ENCODE results near the gene SIM1.

SIM1 gene

DNA sequence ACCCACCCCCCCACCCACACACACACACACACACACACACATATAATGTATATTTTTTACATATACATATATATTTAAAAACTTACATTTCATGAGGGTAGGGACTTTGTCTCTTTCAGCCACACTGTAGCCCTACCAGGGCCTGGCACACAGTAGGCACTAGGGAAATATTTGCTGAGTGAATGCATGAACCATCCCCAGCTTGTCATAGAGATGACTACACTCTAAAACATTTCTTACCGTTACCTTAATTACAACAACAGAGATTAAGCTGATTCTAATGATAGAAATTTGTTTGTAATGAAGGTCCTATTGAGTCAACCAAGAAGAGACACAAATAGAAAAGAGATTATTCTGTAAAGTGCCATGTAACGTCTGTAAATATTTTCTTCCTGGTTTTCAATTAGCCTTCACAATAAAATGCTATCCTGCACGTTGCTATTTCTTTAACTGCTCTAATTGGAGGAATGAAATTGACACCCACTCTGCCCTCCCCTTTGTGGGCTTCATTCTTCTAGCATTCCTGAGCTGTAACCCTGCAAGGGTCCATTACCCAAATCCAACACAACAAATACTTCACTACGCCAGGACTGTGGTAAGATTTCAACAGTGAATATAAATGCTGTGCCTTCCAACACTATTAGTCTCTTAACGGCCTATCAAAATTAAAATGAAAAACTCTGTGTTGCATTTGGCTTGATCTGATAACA is 30.8 kb downstream of the SIM1 start:
- DNase-seq (ENCODE audit: low spot score in 2 of 2) (no peak), ATAC-seq (ENCODE audit: low read depth) (no peak)
- Mint-ChIP-seq H3K4me3 (no peak overlapping the region), H3K36me3 (no peaks in the 10 kb centered on the region), H3K27ac (no peak overlapping the region), H3K9me3 (no peaks in the 10 kb centered on the region), H3K4me1 (no peaks in the 10 kb centered on the region), H3K27me3 (peaks cover 16% of the 10 kb centered on the region)

DNA sequence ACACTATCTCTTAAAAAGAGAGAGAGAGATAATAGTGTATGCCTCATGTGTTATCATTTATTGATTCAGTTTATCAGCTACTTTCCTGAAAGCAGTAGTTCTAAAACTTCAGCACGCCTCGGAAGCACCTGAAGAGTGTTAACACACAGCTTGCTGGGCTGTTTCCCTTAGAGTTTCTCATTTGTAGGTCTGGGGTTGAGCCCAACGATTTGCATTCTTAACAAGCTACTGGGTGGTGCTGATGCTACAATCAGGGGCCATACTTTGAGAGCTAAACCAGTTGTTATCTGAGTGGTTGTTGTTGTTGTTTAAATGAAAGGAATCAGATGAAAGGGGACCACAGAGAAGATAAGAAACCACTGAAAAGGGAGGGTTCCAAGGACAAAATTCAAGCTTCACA is 32.6 kb downstream of the SIM1 start:
- H3K4me1 Mint-ChIP-seq: no peaks in the 10 kb centered on the region

DNA sequence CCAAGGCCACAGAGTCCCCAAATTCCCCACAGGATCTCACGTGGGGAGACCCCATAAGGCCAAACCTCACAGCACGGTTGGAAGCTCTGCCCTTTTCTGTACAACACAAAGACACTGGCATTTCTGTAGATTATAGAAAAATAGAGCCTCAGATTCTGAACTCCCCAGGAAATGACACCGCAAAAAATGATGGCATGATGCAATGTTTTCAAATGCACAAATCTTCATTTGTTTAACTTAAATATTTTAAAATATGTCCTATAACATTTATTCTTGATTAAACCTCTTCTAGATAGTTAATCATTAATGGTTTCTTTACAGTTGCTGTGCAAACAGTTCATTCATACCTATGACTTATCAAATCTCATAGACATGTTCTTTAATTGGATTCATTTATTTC is 33.8 kb downstream of the SIM1 start:
- peaks cover 13% of the 10 kb centered on the region for H3K27me3 Mint-ChIP-seq
- no peak overlapping the region for H3K27ac Mint-ChIP-seq
- no peak for DNase-seq (ENCODE audit: low spot score in 2 of 2)
- H3K36me3 Mint-ChIP-seq: no peaks in the 10 kb centered on the region
- ATAC-seq (ENCODE audit: low read depth): no peak
- no peaks in the 10 kb centered on the region for H3K9me3 Mint-ChIP-seq
- no peaks in the 10 kb centered on the region for H3K4me1 Mint-ChIP-seq
- H3K4me3 Mint-ChIP-seq: no peak overlapping the region

More for the DNA sequence above, 32.6 kb downstream of the SIM1 start:
- DNase-seq (ENCODE audit: low spot score in 2 of 2): no peak
- no peak for ATAC-seq (ENCODE audit: low read depth)
- Mint-ChIP-seq H3K9me3 (no peaks in the 10 kb centered on the region), H3K27me3 (peaks cover 16% of the 10 kb centered on the region), H3K36me3 (no peaks in the 10 kb centered on the region), H3K27ac (no peak overlapping the region), H3K4me3 (no peak overlapping the region)

DNA sequence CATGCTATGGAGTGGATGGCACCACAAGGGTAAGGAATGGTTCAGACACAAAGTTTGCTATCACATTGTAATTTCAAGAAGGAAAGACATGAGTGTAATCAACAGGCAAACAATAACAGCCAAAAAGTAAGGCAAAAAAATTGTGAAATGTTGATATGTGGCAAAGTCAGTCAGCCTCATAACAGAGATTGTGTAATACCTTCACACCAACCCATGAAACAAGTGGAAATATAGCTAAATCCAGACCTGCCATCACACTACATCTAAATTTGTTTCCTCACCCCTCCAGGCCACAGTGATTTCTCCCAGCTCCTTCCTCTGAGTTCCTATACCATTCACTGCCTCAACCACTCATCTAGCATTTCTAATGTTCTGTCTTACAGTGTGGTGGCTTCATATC is 37.3 kb downstream of the SIM1 start:
- no peak for ATAC-seq (ENCODE audit: low read depth)
- H3K27me3 Mint-ChIP-seq: peaks cover under 1% of the 10 kb centered on the region
- no peak overlapping the region for H3K27ac Mint-ChIP-seq
- H3K4me3 Mint-ChIP-seq: no peak overlapping the region
- H3K36me3 Mint-ChIP-seq: no peaks in the 10 kb centered on the region
- H3K9me3 Mint-ChIP-seq: no peaks in the 10 kb centered on the region
- no peak for DNase-seq (ENCODE audit: low spot score in 2 of 2)
- no peaks in the 10 kb centered on the region for H3K4me1 Mint-ChIP-seq

DNA sequence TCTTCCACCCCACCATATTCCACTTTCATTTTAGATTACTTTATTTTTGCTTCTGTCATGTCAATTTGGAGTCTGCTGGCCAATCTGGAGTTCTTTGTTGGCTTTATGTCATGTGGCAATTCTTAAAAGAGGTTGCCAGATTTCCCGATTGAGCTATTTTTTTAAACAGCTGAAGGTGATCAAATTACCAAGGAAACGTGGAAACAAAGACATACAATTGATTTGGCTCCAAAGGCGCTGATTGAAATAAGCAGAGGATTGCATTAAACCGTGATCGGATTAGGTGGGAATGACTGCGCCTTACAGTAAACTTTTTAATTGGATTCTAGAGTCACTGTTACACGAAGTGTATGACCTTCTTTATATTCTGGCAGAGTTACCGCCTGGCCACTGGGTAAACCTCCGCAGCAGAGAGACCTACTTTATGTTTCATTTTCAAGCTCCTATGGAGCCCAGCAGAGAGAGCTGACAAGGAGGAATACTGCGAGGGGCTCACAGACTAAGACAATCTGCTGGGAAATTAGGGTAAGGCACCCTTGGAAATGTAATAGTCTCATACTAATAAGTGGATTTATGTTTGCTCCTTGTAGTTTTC is 37.9 kb downstream of the SIM1 start:
- DNase-seq (ENCODE audit: low spot score in 2 of 2) (no peak), ATAC-seq (ENCODE audit: low read depth) (no peak)
- no peaks in the 10 kb centered on the region for H3K4me1 Mint-ChIP-seq
- no peak overlapping the region for H3K4me3 Mint-ChIP-seq
- no peaks in the 10 kb centered on the region for H3K36me3 Mint-ChIP-seq
- H3K27me3 Mint-ChIP-seq: no peaks in the 10 kb centered on the region
- no peaks in the 10 kb centered on the region for H3K9me3 Mint-ChIP-seq
- H3K27ac Mint-ChIP-seq: no peak overlapping the region

DNA sequence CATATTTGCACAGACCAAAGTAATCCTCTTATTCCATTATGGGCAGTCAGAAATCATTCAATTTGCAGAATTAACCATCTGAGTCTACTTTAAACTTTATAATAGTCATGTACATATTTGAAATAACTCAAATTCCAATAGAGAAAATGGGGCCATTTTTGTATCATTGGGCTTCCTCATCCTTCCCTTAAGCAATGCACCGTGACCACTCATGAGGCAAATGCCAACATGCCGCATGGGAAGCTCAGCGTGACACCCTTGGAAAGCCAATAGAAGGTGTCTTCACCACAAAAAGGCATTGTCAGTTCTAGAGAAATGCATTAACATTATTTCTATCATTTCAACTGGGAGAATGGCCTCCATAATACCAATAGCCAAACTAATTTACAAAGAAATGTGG is 38.5 kb downstream of the SIM1 start:
- ATAC-seq (ENCODE audit: low read depth) (no peak), DNase-seq (ENCODE audit: low spot score in 2 of 2) (no peak)
- no peak overlapping the region for H3K4me3 Mint-ChIP-seq
- no peaks in the 10 kb centered on the region for H3K27me3 Mint-ChIP-seq
- no peaks in the 10 kb centered on the region for H3K9me3 Mint-ChIP-seq
- no peaks in the 10 kb centered on the region for H3K36me3 Mint-ChIP-seq
- H3K4me1 Mint-ChIP-seq: no peaks in the 10 kb centered on the region
- no peak overlapping the region for H3K27ac Mint-ChIP-seq

DNA sequence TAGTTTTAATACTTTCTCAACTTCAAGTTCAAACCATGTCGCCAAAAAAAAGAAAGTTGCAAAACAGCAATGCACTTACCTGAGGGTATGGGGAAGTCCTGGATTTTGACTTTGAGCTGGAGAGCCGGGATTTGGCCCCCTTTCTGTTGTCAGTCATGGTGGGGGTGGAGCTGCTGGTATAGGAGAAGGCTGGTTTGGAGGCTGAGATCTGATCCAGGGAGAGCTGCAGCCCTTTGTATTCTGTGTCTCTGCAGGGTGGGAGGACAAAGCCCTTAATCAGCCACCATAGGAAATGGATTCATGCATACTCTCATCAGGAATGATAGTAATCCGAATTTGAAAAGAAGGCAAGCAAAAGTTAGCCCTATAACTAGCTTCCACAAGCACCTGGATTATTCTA is 44.0 kb downstream of the SIM1 start:
- H3K27ac Mint-ChIP-seq: no peak overlapping the region
- H3K9me3 Mint-ChIP-seq: no peaks in the 10 kb centered on the region
- ATAC-seq (ENCODE audit: low read depth) (no peak), DNase-seq (ENCODE audit: low spot score in 2 of 2) (no peak)
- no peaks in the 10 kb centered on the region for H3K36me3 Mint-ChIP-seq
- H3K4me1 Mint-ChIP-seq: no peaks in the 10 kb centered on the region
- H3K4me3 Mint-ChIP-seq: no peak overlapping the region
- H3K27me3 Mint-ChIP-seq: peaks cover 1% of the 10 kb centered on the region

DNA sequence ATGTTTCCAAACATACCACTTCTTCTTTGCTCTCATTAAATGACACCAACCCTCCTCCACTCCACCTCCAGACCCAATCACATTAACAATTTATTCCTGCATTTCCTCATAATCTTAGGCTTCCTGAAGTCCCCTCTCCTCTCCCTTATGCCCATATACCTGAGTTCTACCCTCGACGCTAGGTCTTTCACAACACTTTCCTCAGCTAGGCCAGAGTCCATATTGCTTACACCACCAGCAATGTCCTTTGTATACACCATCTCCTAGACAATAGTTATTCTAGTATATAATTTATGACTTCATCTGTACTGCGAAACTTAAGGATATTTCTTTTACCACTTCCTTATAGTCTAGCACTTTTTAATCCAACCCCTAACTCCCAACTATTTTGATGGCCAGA is 47.7 kb downstream of the SIM1 start:
- Mint-ChIP-seq H3K36me3 (no peaks in the 10 kb centered on the region), H3K4me3 (no peak overlapping the region), H3K27ac (no peak overlapping the region), H3K9me3 (no peaks in the 10 kb centered on the region), H3K27me3 (peaks cover 1% of the 10 kb centered on the region), H3K4me1 (no peaks in the 10 kb centered on the region)
- ATAC-seq (ENCODE audit: low read depth): no peak
- DNase-seq (ENCODE audit: low spot score in 2 of 2): no peak

DNA sequence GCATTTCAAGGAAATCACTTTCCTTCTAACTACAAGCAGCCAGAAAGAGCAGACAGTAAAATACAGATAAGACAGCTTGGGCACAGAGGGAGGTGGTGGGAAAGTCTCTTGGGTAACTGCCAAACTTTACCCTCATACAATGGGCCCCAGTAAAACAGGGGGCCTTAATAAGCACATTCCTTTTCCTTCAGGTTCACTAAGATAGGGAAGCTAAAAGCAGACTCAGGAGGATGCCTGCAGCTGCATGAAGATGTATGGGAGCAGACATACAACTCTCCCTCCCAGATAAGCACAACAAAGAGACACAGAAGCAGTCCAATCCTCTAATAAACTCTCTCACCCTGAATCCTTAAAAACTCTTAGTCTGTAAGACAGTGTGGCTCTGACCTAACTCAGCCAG is 49.0 kb downstream of the SIM1 start:
- no peaks in the 10 kb centered on the region for H3K36me3 Mint-ChIP-seq
- peaks cover 3% of the 10 kb centered on the region for H3K27me3 Mint-ChIP-seq
- DNase-seq (ENCODE audit: low spot score in 2 of 2) (no peak), ATAC-seq (ENCODE audit: low read depth) (no peak)
- no peaks in the 10 kb centered on the region for H3K4me1 Mint-ChIP-seq
- no peak overlapping the region for H3K4me3 Mint-ChIP-seq
- H3K9me3 Mint-ChIP-seq: no peaks in the 10 kb centered on the region
- H3K27ac Mint-ChIP-seq: no peak overlapping the region

DNA sequence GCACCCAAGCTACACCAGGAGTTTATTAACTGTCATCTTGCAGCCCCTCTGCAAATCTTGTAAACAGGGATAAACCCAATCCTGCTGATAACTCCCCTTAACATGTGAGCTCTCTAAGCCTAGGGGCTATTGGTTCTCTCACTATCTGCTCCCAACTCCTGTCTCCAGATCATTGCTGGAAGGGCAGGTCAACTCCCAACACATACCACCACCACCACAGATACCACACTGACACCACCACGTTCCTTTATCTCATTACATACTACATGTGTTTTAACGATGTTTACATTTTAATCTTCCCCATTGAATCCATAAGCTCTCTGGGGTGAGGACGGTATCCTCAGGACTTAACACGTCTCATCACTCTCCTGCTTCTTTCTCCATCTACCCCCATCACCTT is 51.8 kb downstream of the SIM1 start:
- Mint-ChIP-seq H3K9me3 (no peaks in the 10 kb centered on the region), H3K27me3 (peaks cover 2% of the 10 kb centered on the region), H3K36me3 (no peaks in the 10 kb centered on the region), H3K27ac (no peak overlapping the region), H3K4me1 (no peaks in the 10 kb centered on the region), H3K4me3 (no peak overlapping the region)
- ATAC-seq (ENCODE audit: low read depth) (no peak), DNase-seq (ENCODE audit: low spot score in 2 of 2) (no peak)

DNA sequence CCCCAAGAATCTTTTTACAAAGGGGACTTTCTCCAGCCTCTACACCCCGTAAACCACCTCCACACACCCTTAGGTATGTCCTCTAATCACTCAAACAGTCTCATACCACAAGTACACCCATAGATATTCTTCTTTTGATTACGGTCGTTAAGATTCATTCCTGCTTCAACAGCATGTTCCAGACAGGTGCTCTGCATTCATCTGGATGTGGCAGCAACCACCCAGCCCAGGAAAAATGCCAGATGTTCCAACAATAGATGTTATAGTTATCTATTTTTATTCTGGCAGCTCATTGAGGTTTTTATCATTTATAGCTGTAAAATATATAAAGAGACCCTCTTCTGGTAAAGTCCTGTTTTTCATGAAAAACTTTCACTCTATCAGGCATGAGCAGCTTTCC is 60.7 kb downstream of the SIM1 start:
- no peak for ATAC-seq (ENCODE audit: low read depth)
- peaks cover 2% of the 10 kb centered on the region for H3K9me3 Mint-ChIP-seq
- no peak for DNase-seq (ENCODE audit: low spot score in 2 of 2)
- no peaks in the 10 kb centered on the region for H3K4me1 Mint-ChIP-seq
- no peaks in the 10 kb centered on the region for H3K36me3 Mint-ChIP-seq
- H3K4me3 Mint-ChIP-seq: no peak overlapping the region
- H3K27ac Mint-ChIP-seq: no peak overlapping the region
- peaks cover 2% of the 10 kb centered on the region for H3K27me3 Mint-ChIP-seq

DNA sequence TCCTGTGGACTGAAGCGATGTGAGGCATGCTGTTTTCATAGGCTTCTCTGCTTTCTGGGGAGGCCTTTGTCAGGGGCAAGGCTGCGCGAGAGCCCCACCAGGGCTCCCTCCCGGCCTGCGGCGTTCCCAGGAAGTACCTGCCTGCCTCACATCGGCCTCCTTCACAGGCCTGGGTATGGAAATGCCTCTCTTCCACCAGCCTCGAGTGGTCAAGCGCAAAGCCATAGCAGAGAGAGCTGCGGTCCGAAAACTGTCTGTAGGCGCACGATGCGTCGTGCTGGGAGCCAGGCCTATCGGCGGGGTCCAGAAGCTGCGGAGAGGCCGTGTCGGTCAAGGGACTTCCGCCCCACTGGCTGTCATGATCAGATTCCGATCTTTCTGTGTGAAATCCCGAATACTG is 71.2 kb downstream of the SIM1 start:
- DNase-seq (ENCODE audit: low spot score in 2 of 2) (no peak), ATAC-seq (ENCODE audit: low read depth) (no peak)
- no peaks in the 10 kb centered on the region for H3K36me3 Mint-ChIP-seq
- no peak overlapping the region for H3K4me3 Mint-ChIP-seq
- peaks cover 2% of the 10 kb centered on the region for H3K9me3 Mint-ChIP-seq
- peaks cover 4% of the 10 kb centered on the region for H3K27me3 Mint-ChIP-seq
- H3K27ac Mint-ChIP-seq: no peak overlapping the region
- no peaks in the 10 kb centered on the region for H3K4me1 Mint-ChIP-seq

DNA sequence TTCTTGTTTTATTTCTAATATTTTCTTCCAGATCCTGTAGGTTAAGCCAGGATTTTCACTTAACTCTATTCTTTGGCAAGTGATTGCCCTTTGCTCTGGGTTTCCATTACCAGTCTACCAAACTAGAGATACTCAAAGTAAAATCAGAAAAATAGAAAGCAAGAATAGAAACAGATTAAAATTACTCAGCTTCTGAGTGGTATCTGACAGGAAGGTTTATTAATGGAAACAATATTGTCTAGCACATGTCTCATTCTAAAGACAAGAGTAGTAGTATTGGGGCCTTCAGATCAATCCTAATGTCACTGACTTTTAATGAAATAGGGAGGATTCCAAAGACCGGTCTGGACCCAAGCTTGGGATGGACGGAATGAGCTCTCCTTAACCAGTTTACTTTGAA is 72.3 kb downstream of the SIM1 start:
- no peak for ATAC-seq (ENCODE audit: low read depth)
- DNase-seq (ENCODE audit: low spot score in 2 of 2): no peak
- no peaks in the 10 kb centered on the region for H3K4me1 Mint-ChIP-seq
- H3K36me3 Mint-ChIP-seq: no peaks in the 10 kb centered on the region
- H3K9me3 Mint-ChIP-seq: no peaks in the 10 kb centered on the region
- H3K27me3 Mint-ChIP-seq: peaks cover 1% of the 10 kb centered on the region
- H3K4me3 Mint-ChIP-seq: no peak overlapping the region
- no peak overlapping the region for H3K27ac Mint-ChIP-seq

DNA sequence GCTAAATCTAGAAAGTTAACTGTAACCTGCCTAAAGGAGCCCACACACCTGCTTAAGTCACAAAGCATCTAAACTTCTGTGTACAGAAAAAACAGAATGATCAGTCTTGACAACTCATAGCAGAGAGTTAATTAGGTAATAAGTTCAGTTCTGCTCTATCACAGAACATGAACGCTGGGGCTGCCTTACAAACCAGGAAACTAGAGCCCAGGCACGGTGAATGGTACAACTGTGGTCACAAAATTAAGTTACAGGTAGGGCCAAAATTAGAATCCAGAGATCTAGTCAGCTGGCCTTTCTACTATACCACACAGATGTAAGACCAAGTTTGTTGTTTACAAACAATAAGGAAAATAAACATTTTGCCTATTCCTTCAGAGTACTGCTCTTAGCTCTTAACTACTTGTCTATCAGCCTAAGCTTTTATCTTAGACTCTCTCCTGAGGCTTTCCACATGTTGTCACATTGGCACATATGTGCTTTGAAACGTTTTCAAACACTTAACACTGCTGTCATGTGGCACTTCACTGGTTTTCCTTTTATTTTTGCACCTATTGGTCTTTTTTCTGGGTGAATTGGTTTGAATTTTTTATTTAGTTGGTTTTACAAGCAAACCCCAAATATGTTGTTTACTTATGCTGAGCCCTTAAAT is 75.7 kb downstream of the SIM1 start:
- Mint-ChIP-seq H3K27ac (no peak overlapping the region), H3K4me3 (no peak overlapping the region), H3K36me3 (no peaks in the 10 kb centered on the region), H3K9me3 (no peaks in the 10 kb centered on the region), H3K4me1 (no peaks in the 10 kb centered on the region), H3K27me3 (peaks cover 1% of the 10 kb centered on the region)
- no peak for ATAC-seq (ENCODE audit: low read depth)
- DNase-seq (ENCODE audit: low spot score in 2 of 2): no peak

DNA sequence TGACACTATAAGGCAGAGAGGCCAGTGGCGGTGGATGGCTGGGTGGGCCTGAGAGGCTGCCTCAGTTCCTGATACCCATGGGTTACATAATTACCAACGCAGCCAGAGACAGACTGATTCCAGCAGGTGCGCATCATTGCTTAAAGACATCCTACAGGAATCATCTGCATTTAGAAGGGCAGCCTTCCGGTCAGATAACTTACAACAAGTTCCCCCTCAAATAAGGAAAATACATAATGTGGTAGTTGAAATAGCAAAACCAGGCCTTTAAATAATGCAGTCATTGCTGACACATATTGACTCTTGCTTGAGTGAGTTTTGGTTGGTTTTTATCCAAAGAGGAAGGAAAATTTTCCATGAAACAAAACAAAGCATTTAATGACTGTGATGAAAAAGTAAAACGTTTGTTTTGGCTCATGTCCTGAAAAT is 81.9 kb downstream of the SIM1 start:
- Mint-ChIP-seq H3K4me3 (no peak overlapping the region), H3K36me3 (no peaks in the 10 kb centered on the region), H3K4me1 (no peaks in the 10 kb centered on the region), H3K9me3 (no peaks in the 10 kb centered on the region), H3K27me3 (no peaks in the 10 kb centered on the region), H3K27ac (no peak overlapping the region)
- DNase-seq (ENCODE audit: low spot score in 2 of 2) (no peak), ATAC-seq (ENCODE audit: low read depth) (no peak)
